Stimulated activated CD8-positive, alpha-beta memory T cell treated with anti-CD3 and anti-CD28 coated beads, Interleukin-4, amount 100 ng/mL, for 1 hour (primary cell): ENCODE results near the gene CRYBB2.
"Not testable (repeated sequence)": the region's sequence is repeated elsewhere in the genome, so short reads cannot be mapped to it uniquely, and the experiment has no call there.

Source experiments
- DNase-seq, 2 donors: peaks; one replicate each; pipeline ENCODE4 v3.0.0-alpha.2; 2020; ENCODE audit warnings: low read depth in 2 of 2, low spot score in 1 of 2

The CRYBB2 gene

GRCh38 chr22:25232301-25232700 is 12.9 kb downstream of the CRYBB2 start:
- DNase-seq = no peak

GRCh38 chr22:25233706-25234105 is 14.3 kb downstream of the CRYBB2 start:
- DNase-seq = not testable (repeated sequence)

GRCh38 chr22:25235547-25236290 is 16.3 kb downstream of the CRYBB2 start:
- peak in 1 of 2 donors; percentile 20 for DNase-seq

GRCh38 chr22:25236417-25236816 is 17.0 kb downstream of the CRYBB2 start:
- DNase-seq = no peak

GRCh38 chr22:25237503-25237902 is 18.1 kb downstream of the CRYBB2 start:
- no peak for DNase-seq

GRCh38 chr22:25238058-25238457 is 18.6 kb downstream of the CRYBB2 start:
- not testable (repeated sequence) for DNase-seq

- not testable (repeated sequence) for DNase-seq
These were observed 35.7 kb downstream of the CRYBB2 start for GRCh38 chr22:25255169-25255568.

- not testable (repeated sequence) for DNase-seq
These were observed 48.1 kb downstream of the CRYBB2 start for GRCh38 chr22:25267567-25267966.

- DNase-seq = not testable (repeated sequence)
These were observed 49.5 kb downstream of the CRYBB2 start for GRCh38 chr22:25268902-25269301.

GRCh38 chr22:25270061-25270460 is 50.6 kb downstream of the CRYBB2 start:
- DNase-seq = not testable (repeated sequence)

- not testable (repeated sequence) for DNase-seq
These were observed 53.8 kb downstream of the CRYBB2 start for GRCh38 chr22:25273231-25273630.

GRCh38 chr22:25273928-25274327 is 54.5 kb downstream of the CRYBB2 start:
- not testable (repeated sequence) for DNase-seq

GRCh38 chr22:25280118-25280517 is 60.7 kb downstream of the CRYBB2 start:
- not testable (repeated sequence) for DNase-seq
